Activated effector memory CD4-positive, alpha-beta T cell treated with anti-CD3 and anti-CD28 coated beads, Interleukin-2, amount 50 U/mL, for 16 hours (primary cell): ENCODE data around the gene GNAL.

Experiments used
- DNase-seq: peaks from one replicate; pipeline ENCODE4 v3.0.0-alpha.2; 2020

Gene GNAL

DNA sequence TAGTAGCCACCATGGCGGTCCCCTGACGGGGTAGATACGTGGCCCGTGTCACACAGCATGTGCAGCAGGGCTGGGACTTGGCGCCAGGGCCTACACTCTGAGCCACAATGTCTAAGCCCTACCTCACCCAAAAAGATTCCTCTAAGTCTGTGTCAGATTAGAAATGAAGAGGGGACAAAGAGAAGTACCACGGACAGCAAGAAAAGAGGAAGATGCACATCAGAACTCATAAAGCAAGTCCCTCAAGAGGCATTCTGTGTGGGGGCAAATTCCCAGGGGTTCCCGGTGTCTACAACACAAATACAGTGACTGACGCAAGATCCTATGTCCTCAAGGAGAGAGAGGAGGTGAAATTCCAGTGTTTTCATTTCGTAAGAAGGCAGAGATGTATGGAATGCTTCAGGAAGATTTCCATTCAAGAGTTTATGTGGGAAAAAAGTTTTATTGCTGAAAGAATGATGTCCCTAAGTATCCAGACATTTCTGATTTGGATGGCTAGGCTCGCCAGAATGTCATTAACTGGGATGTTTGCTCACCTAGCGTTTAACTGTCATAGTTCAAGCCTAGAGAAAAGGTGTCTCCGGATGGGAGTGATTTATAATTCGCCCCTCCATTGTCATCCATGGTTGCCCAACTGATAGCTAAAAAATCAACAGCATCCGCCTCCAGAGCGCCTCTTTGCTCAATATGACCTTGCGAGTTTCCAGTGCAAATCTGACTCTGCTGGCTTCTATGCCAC, 86.5 kb downstream of the GNAL start:
- DNase-seq = no peak

DNA sequence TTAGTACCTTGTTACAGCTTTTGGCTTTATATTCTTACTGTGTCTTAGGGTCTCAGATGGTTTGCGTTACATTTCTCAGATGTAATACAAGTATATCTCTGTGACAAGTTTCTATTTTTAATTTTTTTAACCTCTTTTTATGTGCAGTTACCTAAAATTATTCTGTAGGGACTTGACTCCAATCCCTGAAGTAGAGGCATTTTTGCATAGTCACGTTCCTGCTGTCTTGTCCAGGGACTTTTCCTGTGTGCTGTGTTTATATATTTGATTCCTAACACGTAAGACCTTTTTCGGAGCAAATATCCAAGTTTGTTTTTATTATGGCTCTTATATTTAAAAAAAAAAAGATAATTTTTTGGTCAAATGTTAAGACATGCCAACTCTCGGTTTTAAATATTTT, 91.0 kb downstream of the GNAL start:
- no peak for DNase-seq

DNA sequence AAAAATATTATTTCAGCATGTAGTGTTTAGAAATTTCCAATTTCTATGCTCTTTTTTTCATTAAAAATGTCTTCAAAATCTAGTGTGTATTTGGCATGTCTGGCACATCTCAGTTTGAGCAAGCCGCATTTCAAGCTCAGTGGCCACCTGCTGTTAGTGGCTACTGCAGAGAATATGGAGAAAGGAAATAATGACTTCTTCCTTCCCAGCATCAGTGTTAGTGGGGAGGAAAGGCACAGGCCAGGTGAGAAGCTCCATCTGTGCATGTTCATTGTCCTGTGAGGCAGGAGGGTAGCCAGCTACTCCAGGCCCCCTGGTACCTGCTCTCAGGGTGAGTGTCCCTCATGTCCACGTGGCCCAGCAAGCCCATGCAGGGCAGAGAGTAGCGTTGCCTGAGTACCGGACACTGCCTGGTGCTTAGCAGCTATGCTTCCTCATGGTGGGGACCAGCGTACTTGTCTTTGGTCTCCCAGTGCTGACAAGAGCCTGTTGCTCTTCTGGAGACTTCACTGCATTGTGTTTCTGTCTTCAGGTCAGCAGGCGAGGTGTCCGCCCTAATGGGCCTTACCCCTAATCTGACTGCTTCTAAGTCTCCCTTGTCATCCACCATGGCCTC, 94.8 kb downstream of the GNAL start:
- no peak for DNase-seq

DNA sequence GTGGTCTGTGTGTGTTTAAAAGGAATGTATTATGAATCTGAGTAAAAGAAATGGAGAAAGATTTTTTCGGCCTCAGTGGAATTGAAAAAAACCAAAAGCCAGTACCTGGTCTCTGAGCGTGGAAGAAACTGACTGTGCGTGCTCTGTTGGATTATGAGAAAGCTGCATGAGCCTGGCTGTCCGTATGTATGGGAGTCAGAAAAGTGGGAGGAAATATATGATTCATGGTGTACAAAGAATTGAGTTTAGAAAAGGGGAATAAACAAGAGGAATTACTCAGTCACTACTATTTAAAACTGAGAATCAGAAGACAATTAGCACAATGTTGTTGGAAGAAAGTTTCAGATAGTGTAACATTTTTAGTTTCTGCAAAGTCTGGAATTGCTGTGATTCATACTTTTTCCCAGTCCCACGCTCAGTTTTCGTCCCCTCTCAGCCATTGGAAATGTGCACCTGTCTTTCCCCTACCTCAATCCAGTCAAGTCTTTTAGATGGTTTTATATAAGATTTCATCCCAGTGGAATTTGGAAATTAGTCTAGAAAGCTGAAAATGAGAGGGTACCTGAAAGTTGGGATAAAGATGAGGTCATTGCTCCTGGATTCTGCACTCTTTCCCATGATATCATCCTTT, 95.7 kb downstream of the GNAL start:
- no peak for DNase-seq

GRCh38 chr18:11785444-11786055, 96.5 kb downstream of the GNAL start:
- no peak for DNase-seq

- no peak for DNase-seq
These were observed 100.8 kb downstream of the GNAL start for GRCh38 chr18:11789716-11790510.

DNA sequence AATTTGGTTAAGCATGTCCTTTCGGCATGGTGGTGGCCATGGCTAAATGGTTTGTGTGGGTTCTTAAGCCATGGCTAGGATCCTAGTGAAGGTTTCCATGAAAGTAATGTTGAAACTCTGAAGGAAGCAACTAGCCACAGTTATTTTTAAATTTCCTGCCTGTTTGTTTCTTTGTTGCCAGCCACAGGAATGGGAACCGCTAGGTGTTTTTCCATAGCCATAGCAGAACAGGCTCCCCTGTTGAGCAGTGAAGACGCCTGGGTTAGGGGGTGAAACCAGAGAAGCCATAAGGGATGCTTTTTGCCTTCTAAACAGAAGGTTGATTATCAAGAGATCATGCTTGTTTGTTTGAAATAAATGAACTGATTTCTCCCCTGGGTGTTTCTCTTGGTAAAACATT, 102.1 kb downstream of the GNAL start:
- no peak for DNase-seq

DNA sequence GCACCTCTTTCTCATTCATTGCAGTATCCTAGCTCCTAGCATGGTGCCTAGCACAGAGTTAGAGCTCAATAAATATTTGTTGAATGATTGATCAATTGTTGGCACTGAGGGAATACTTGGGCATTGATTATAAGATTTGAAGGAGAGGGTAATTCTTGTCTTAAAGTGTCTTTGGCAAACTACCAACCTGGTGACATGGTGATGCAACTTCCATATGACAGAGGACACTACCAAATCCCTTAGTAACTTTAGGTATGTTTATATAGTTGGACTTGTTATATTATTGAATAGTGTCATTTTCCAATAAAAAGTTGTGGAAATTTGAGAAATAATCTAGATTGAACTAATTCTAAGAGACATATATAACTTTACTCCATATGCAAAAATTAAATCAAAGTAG, 103.6 kb downstream of the GNAL start:
- DNase-seq = no peak

DNA sequence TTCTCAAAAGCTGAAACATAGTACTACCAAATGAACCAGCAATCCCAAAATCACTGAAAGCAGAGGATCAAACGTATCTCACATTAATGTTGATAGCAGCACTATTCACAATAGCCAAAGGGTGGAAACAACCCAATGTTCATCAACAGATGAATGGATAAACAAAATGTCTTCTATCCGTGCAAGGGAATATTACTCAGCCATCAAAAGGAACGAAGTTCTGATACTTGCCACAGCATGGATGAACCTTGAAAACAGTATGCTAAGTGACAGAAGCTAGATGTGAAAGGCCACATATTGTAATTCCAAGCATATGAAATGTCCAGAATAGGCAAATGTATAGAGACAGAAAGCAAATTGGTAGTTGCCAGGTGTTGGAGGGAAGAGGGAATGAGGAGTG, 105.1 kb downstream of the GNAL start:
- no peak for DNase-seq

DNA sequence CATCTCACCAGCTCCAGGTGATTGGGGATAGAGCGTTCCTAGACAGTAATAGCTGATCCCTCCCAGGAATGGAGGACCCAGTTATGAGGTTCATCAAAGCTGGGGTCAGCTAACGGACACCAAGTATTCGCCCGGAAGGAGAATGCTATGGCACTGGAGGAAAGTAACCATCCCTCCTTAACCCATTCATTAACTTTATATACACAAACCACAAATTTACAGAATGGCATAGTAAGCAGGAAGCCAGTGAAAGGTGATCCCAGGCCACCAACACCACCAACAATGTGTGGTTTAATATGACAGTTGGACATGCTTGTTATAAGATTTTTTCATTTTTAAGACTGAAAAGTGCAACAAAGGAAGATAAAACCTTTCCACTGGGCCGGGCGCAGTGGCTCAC, 106.9 kb downstream of the GNAL start:
- DNase-seq = no peak

DNA sequence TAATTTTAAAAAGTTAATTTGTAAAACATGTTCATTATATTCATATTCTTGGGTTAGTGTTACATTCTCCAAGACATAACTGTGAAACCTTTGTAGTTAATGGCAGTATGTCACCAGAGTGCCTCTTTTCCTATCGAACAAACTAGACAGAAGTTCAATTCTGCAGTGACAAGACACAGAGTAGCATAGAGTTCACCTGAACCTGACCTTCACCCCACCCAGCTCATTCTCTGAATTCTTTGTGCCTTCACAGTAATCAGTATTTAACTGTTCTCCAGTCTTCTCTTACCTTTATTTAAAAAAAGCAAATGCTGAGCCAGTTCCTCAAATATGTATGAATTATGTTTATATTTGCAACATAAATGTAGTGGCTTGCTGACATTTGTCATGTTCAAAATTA, 109.2 kb downstream of the GNAL start:
- DNase-seq = no peak

DNA sequence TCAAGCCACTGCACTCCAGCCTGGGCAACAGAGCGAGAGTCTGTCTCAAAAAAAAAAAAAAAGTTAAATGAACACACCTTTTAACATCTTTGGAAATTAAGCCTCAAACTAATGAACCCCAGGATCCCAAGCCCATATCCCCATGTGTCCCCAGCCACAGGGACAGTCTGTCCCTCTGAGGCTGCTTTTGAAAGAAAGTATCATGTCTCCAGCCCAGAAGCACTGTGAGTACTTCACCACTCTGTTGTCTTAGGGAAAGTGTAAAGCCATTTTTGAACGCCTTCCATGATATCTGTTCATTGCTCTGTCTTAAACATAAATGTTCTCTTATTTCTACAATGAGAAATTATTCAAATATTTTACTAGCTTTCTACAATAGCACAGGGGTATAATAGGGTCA, 110.0 kb downstream of the GNAL start:
- no peak for DNase-seq

DNA sequence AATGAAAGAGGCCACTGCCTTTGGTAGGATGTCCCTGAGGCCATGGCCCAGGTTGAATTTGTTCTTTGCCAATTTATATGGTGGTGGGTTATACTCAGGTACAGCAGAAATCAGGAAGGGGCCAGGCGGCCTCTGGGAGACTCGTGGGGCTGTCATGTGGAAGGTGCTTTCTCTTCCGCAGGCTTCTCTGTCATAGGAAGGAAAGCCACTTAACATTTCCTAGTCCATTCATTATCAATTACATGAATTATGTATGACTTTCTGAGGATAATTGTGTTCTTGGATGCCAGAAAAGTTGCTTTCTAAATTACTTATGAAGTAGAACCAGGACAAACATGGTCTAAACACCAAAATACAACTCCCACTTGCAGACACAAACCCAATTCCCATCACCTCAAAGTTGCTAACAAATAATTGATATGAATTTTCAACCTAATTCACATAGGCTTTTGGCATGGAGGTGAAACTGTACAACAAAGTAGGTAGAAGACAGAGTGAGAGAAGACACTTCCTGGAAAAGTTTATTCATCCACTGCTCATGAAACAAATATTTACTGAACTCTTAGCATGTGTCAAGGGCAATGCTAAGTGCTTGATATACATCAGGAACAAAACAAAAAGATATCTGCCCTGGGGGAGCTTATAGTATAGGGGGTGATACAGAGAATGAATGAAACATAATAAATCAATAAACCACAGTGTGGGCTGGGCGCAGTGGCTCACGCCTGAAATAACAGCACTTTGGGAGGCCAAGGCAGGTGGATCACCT, 111.7 kb downstream of the GNAL start:
- DNase-seq = no peak

- DNase-seq = no peak
These were observed 112.5 kb downstream of the GNAL start for GRCh38 chr18:11801573-11801972.

GRCh38 chr18:11802158-11802557, 113.1 kb downstream of the GNAL start:
- DNase-seq = no peak

GRCh38 chr18:11802586-11802985, 113.5 kb downstream of the GNAL start:
- DNase-seq = no peak

DNA sequence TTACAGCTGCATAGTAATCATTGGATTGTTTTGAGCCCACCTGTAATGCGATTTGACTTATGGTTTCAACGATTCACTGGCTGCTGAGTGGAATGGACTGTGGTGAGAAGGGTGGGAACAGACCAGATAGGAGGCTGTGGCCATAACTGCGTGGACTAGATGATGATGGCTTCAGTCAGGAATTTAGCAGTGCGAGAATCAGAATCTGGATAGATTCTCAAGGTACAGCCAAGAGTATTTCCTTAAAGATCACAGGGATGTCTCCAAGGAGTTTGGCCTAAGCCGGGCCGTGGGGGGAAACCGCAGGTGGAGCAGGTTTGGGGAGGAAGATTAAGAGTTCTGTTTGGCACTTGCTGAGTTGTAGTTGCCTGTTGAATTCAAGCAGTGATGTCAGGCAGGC, 118.2 kb downstream of the GNAL start:
- DNase-seq = no peak

DNA sequence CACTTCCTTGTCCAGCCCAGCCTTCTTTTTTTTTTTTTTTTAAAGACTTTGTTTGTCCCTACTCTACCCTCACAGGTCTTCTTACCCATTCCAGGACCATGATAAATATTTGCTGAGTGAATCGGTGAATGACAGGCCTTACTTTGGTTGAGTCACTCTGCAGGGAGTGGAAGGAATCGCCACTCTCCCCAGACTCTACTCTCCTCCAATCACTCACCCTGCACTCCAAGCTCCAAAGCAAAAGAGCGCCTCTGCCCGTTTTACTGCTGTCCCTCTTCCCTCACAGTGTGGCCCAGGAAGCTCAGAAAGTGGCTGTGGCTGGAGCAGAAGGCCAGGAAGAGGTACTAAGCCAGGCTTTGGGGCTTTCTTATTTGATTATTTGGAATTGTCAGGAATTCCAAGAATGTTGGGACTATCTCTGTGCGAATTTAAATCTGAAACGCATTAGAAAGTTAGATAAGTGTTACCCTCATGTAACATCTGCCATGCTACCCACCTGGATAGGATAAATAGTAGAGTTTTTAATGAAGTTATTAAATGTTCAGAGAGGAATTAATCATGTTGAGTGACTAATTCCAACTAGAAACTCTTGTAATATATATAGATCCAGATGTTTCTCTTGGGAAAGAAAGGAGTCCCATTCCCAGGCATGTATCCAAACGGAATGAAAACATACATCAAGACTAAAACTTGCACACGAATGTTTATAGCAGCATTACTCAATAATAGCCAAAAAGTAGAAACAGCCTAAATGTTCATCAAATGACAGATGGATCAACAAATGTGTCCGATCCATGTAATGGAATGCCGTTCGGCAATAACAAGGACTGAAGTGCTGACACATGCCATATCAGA, 119.2 kb downstream of the GNAL start:
- DNase-seq = no peak

DNA sequence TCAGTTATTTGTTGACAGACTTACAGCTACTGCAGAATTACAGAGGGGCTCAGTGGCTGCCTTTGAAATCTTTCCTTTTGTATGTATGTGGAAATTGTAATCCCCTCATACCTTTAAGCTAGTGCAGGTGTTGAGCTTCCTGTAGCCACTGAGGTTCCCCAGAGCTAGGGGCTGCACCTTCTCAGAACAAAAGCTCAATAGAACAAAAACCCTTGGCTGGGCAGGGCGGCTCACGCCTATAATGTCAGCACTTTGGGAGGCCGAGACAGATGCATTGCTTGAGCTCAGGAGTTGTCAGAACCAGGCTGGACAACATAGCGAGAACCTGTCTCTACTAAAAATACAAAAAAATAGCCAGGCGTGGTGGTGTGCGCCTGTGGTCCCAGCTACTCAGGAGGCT, 120.8 kb downstream of the GNAL start:
- DNase-seq = no peak

- no peak for DNase-seq
These were observed 121.3 kb downstream of the GNAL start for GRCh38 chr18:11810379-11810778.

DNA sequence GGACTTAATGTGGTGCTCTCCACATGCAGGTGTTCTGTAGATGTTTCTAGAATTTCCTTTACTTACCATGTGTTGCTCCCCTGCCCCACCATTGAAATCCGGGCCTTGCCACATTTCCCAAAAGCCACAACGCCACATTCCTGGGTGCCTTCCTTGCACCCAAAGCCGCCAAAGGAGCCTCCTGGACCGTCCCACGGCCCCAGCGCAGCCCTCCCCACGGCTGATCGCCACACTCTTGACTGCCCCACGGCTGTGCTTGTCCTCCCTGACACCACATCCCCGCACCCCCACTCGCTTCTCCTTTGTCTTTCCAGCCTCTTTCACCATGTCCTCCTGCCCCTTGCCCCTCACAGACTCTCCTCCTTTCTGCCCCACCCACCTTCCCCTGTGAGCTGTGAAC, 121.9 kb downstream of the GNAL start:
- no peak for DNase-seq
